ENCODE data around the gene GTF2IRD1.
"Not testable (repeated sequence)": the region's sequence is repeated elsewhere in the genome, so short reads cannot be mapped to it uniquely, and the experiment has no call there.

Gene GTF2IRD1

GRCh38 chr7:74495112-74496086 lies 41.7 kb downstream of the GTF2IRD1 start:
- no peak for DNase-seq

GRCh38 chr7:74496272-74496671 lies 42.6 kb downstream of the GTF2IRD1 start:
- DNase-seq = no peak

DNA sequence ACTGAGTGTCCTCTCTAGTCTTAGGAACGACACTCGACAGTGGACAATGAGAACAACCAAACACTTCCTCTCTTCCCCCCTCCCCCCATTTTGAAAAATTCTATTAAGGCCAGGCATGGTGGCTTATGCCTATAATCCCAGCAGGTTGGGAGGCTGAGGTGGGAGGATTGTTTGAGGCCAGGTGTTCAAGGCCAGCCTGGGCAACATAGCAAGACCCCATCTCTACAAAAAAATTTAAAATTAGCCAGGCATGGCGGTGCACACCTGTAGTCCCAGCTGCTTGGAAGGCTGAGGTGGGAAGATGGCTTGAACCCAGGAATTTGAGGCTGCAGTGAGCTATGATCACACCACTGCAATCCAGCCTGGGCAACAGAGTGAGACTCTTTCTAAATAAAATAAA lies 43.1 kb downstream of the GTF2IRD1 start:
- not testable (repeated sequence) for DNase-seq

- no peak for DNase-seq
Measured at GRCh38 chr7:74498354-74498753, 44.6 kb downstream of the GTF2IRD1 start.

DNA sequence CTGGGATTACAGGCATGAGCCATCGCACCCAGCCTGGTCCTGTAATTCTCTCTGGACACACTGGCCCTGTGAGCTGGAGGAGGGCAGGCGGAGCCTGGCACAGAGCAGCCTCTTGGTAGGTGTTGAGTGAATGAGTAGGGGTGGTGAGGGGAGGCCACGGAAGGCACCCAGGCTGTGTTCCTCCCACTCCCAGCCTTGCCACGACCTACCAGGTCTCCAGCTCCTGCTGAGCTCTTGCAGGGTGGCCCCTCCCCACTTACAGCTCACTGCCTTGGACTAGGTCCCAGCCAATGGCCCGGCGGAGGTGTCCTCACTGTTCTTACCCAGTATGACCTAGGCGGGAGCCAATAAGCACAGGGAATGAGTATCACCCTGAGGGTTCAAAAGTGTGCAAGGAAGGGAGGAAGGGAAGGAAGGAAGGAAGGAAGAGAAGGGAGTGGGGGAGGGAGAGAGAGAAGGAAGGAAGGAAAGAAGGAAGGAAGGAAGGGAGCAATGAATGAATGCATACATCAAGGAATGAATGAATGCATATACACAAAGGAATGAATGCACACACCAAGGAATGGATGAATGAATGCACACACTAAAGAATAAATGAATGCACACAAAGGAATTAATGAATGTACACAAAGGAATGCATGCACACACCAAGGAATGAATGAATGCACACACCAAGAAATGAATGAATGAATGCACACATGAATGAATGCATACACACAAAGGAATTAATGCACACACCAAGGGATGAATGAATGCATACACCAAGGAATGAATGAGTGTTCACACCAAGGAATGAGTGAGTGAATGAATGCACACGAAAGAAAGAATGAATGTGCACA lies 45.5 kb downstream of the GTF2IRD1 start:
- no peak for DNase-seq

DNA sequence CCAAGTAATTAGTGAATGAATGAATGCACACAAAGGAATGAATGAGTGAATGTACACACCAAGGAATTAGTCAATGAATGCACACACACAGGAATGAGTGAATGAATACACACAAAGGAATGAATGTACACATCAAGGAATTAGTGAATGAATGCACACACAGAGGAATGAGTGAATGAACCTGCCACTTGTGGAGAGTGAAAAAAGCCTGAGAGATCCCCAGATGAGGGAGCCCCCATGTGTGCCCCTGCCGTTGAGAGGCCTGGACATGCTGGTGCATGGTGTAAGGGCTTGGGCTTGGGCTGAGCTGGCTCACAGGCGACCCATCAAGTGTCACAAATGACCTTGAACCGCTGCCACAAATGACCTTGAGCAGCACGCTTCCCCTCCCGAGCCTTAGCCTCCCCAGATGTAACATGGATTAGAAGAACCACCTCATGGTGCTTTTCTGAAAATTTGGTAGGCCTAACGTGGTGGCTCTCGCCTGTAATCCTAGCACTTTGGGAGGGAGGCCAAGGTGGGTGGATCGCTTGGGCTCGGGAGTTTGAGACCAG lies 46.2 kb downstream of the GTF2IRD1 start:
- no peak for DNase-seq

- DNase-seq = no peak
Measured at GRCh38 chr7:74501298-74501697, 47.6 kb downstream of the GTF2IRD1 start.

DNA sequence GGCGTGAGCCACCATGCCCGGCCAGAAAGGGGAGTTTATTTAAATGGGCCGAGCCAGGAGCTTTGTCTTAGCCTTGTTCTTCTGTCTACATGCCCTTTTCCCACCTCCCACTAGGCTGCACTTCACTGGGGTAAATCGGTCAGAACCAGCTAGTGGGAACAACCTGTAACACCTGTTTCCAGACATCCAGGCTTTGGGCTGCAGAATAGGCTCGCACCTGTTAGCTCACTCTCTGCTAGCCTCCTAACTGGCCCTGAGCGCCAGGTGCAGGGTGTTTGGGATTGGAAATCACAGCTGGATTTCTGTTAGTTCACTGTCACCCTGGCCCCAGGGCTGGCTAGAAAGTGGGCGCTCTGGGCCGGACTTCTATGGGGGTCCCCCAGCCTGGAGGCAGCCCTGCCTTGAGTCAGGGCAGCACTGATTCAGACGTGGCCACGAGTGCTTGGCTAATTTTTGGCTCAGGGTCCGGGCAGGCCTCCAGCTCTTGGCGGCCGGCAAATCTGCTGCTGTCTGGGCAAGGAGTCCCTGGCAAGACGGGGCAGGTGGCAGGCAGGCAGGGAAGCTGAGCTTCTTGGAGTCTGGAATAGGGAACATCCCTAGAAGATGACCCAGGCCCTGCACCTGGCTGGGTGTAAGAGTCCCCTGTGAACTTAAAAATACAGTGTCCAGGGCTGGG lies 48.6 kb downstream of the GTF2IRD1 start:
- DNase-seq = no peak

DNA sequence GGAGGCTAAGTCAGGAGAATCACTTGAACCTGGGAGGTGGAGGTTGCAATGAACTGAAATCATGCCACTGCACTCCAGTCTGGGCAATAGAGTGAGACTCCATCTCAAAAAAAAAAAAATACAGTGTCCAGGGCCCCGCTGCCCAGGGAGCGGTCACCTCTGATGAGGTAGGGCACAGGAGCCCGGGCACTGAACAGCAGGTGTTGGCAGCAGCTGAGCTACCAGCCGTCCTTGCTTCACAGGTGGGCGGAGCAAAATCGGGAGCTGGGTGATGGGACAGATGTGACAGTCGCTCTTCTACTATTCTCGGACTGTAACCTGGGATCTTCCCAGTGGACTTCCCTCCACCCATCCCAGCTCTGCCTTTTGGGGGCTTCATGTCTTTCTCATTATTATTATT lies 49.4 kb downstream of the GTF2IRD1 start:
- DNase-seq = no peak

- DNase-seq = no peak
Measured at GRCh38 chr7:74503943-74504342, 50.2 kb downstream of the GTF2IRD1 start.

DNA sequence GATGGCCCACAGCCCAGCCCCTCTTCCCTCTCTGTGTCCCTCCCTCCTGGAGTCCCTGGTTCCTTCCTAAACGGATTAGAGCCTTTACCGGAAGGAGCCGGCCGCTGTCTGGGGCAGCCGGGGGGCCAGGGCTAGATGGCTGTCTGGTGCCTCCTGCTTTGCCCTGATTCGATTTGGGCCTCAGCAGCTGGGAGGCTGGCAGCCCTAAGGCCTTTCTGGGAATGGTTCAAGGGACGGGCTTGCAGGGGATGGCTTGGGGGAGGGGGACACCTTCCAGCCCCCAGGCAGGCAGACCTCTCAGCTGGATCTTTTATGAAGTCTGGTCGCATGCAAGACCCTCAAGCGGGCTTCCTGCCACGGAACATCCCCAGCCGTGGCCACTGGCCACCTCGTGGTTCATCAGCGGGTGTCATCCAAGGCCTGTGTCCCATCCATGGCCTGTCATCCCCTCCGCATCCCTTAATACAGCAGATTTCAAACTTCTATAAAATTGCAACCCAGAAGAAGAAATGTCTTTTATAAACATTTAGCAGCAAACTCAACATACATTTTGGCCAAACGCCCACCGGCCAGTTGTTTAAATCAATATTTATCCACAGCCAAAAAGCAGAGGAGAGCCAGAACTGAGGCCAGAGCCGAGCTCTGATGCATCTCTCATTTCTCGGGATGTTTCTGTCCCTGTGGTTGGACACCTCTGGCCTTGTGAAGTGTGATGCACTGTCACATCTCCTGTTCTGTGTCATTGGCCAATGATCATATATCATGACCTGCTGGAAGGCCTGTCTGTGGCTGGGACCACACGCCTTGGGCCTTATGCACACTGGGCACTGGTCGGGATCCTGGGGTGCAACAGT lies 52.0 kb downstream of the GTF2IRD1 start:
- peak; percentile 10 for DNase-seq

DNA sequence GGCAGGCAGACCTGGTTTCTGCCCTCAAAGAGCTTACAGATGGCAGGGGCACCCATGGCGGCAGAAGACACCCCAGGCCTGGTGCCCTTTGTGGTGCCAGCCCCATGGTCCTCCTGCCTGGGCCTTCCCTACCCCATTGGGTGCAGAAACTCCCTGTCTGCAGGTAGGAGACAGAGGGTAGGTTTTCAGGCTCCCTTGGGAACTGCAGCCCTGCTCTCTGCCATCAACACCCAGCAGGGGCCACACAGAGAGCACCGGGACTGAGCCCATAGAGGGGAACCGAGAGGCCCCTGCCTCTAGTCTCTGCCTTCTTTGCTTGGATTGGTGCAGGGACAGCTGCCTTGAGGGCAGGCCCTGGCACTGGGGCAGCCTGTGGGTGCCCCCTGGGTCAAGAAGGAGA lies 52.6 kb downstream of the GTF2IRD1 start:
- DNase-seq = no peak

DNA sequence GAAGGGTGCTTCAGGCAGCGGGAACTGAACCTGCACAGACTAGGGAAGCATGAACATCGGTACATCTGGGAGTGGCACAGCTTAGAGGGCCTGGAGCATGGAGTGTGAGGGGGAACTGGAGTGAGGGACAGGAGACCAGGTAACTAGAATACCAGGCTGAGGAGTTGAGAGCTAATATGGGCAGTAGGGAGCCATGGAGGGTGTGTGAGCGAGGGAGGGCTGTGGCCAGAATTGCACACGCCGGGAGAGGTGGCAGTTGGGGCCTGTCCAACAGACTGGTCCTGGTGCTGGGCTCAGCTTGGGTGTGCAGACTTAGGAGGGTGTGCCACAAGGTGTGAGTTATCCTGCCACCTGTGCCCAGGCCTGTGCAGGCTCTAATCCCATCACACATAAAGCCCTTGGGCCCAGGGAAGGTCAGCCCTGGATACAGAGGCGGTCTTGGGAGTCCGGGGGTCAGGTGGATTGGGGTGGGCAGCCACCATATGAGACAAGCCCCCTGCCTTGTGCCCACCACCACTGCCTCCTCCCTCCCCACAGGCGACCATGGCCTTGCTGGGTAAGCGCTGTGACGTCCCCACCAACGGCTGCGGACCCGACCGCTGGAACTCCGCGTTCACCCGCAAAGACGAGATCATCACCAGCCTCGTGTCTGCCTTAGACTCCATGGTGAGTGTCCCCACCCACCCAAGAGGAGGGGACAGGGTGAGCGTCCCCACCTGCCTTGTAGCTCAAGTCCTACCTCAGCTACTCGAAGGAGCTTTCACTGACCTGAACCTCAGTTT lies 54.0 kb downstream of the GTF2IRD1 start:
- DNase-seq = no peak

DNA sequence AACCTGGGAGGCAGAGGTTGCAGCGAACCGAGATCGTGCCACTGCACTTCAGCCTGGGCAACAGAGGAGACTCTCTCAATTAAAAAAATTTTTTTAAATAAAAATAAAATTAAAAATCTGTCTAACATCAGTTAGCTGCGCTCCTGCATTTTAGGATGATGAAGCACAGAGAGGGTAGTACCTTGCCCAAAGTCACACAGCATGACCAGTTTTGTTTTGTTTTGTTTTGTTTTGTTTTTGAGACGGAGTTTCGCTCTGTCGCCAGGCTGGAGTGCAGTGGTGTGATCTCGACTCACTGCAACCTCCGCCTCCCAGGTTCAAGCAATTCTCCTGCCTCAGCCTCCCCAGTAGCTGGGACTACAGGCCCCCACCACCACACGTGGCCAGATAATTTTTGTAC lies 55.7 kb downstream of the GTF2IRD1 start:
- DNase-seq = not testable (repeated sequence)

DNA sequence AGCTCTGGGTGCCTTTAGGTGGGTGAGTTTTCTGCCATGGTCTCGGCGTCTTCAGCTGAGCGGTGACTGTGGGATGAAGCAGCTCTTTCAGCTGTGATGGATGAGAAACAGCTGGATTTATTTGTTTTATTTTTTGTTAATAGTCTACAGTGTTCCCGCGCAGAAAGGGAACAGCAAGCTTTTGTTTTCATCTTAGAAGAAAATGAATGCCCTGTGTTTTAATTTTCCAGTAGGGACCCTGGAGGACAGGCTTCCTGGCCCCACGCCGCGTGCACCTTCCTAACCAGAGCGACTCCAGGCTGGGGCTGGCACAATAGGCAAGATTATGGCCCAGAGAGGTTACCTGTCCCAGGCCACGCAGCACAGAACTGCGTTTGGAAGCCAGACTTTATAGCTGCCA lies 57.6 kb downstream of the GTF2IRD1 start:
- DNase-seq = no peak

- DNase-seq = no peak
Measured at GRCh38 chr7:74512762-74513161, 59.1 kb downstream of the GTF2IRD1 start.

GRCh38 chr7:74514131-74514591 lies 60.5 kb downstream of the GTF2IRD1 start:
- no peak for DNase-seq

DNA sequence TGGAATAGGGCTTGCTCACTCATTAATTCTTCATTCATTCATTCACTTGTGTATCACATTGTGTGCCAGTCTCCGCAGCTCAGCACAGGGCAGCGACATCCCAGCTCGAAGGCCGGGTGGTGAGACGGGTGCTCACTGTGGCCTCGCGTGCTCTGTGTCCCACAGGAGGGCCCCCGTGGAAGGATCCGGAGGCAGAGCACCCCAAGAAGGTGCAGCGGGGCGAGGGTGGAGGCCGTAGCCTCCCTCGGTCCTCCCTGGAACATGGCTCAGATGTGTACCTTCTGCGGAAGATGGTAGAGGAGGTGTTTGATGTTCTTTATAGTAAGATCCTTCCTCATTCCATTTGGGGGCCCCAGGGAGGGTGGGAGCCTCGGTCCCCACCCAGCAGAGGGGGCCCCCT lies 61.6 kb downstream of the GTF2IRD1 start:
- no peak for DNase-seq

GRCh38 chr7:74516214-74516613 lies 62.5 kb downstream of the GTF2IRD1 start:
- no peak for DNase-seq

GRCh38 chr7:74518041-74518440 lies 64.3 kb downstream of the GTF2IRD1 start:
- no peak for DNase-seq

DNA sequence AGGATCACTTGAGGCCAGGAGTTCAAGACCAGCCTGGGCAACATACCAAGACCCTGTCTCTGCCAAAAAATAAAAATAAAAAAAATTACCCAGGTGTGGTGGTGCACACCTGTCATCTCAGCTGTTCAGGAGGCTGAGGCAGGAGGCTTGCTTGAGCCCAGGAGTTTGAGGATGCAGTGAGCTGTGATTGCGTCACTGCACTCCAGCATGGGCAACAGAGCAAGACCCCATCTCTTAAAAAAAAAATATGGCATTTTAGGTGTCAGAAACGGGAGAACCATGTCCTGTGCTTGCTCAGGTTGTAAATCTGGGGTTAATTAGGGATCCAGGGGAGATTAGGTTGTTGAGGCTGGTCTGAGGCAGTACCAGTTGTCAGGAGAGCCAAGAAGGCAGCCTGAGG lies 64.9 kb downstream of the GTF2IRD1 start:
- no peak for DNase-seq
